K562 (cell line): Measurements from ENCODE around the gene TBX1. TPM values are rescaled to one million over a fixed set of nuclear protein-coding genes. Genes with fewer than 3 reads are reported as not detected.

Experiments
- ARNT ChIP-seq, 2 experiments: fragments of 450-650 bp; IDR thresholded peaks; 2 replicates each; pipeline ENCODE4 v1.6.1; 2016; ENCODE audit warnings: mild to moderate bottlenecking in 1 of 2
- CAMTA2 ChIP-seq: fragments of 250-450 bp; sonication (Bioruptor Pico); conservative IDR thresholded peaks from 2 replicates; pipeline ENCODE4 v1.5.1; 2022
- CBX3 ChIP-seq, 2 experiments: IDR thresholded peaks; 1 replicate in 1 of 2; 2 replicates in 1 of 2; pipeline ENCODE4 v1.6.1; 2012; ENCODE audit warnings: inconsistent platforms in 2 of 2, low read length in 2 of 2, borderline replicate concordance in 1 of 2, control low read depth in 1 of 2
- CREM ChIP-seq: IDR thresholded peaks from 2 replicates; pipeline ENCODE4 v1.6.1; 2014; ENCODE audit warnings: antibody characterized with exemption, low read depth
- CTBP1 ChIP-seq: fragments of 450-650 bp; IDR thresholded peaks from 2 replicates; pipeline ENCODE4 v1.6.1; 2016; ENCODE audit warnings: borderline replicate concordance
- ERF ChIP-seq: fragments of 450-650 bp; formaldehyde crosslinking; IDR thresholded peaks from 2 replicates; pipeline ENCODE4 v1.4.0; 2020; ENCODE audit warnings: mild to moderate bottlenecking, mixed read lengths
- GABPA ChIP-seq: fragments of 200-800 bp; sonication (Bioruptor generic); conservative IDR thresholded peaks from 2 replicates; pipeline ENCODE4 v1.6.1; 2016; ENCODE audit warnings: low read depth, missing genetic modification characterization, missing compliant biosample characterization
- GTF2A2 ChIP-seq: IDR thresholded peaks from 2 replicates; pipeline ENCODE4 v1.6.1; 2016; ENCODE audit warnings: mild to moderate bottlenecking, missing genetic modification characterization, missing compliant biosample characterization
- HDGF ChIP-seq: fragments of 450-650 bp; IDR thresholded peaks from 2 replicates; pipeline ENCODE4 v1.6.1; 2016
- HMGN3 ChIP-seq: IDR thresholded peaks from 2 replicates; pipeline ENCODE4 v1.6.1; 2011; ENCODE audit warnings: borderline replicate concordance, low read depth, mild to moderate bottlenecking, mixed read lengths, low read length; ENCODE audit not compliant: insufficient read length; ENCODE audit errors: extremely low read depth
- HNRNPUL1 ChIP-seq: fragments of 200-400 bp; formaldehyde crosslinking; IDR thresholded peaks from 2 replicates; pipeline ENCODE4 v1.6.1; 2017; ENCODE audit warnings: low read length
- KDM2B ChIP-seq: fragments of 250-450 bp; sonication (Bioruptor Pico); IDR thresholded peaks from 2 replicates; pipeline ENCODE4 v1.8.0; 2021; ENCODE audit warnings: mild to moderate bottlenecking, moderate library complexity
- LARP7 ChIP-seq: fragments of 450-650 bp; IDR thresholded peaks from 2 replicates; pipeline ENCODE4 v1.6.1; 2016
- MTA1 ChIP-seq: fragments of 450-650 bp; IDR thresholded peaks from 2 replicates; pipeline ENCODE4 v1.6.1; 2017; ENCODE audit warnings: borderline replicate concordance
- MTA3 ChIP-seq: fragments of 450-650 bp; formaldehyde crosslinking; IDR thresholded peaks from 2 replicates; pipeline ENCODE4 v1.6.1; 2017; ENCODE audit warnings: mild to moderate bottlenecking, borderline replicate concordance
- MYC ChIP-seq, 2 experiments: fragments of 250-450 bp in 1 of 2; sonication (Bioruptor Pico) in 1 of 2; IDR thresholded peaks; 2 replicates each; pipeline versions ENCODE4 v1.5.1 to v1.6.1; 2012 to 2021; ENCODE audit warnings: low read depth in 2 of 2, borderline replicate concordance in 1 of 2, improper control_type of control experiment in 1 of 2, low read length in 1 of 2, mild to moderate bottlenecking in 1 of 2, moderate library complexity in 1 of 2
- NCOA1 ChIP-seq: fragments of 450-650 bp; IDR thresholded peaks from 2 replicates; pipeline ENCODE4 v1.6.1; 2016; ENCODE audit warnings: low read depth
- PTBP1 ChIP-seq: fragments of 200-400 bp; formaldehyde crosslinking; IDR thresholded peaks from 2 replicates; pipeline ENCODE4 v1.6.1; 2017; ENCODE audit warnings: low read depth, low read length
- ZBTB17 ChIP-seq: fragments of 450-650 bp; formaldehyde crosslinking; IDR thresholded peaks from 2 replicates; pipeline ENCODE4 v1.4.0; 2020; ENCODE audit warnings: mild to moderate bottlenecking
- ZNF23 ChIP-seq: fragments of 250-450 bp; sonication (Bioruptor Pico); IDR thresholded peaks from 2 replicates; pipeline ENCODE4 v1.4.0; 2020; ENCODE audit warnings: mild to moderate bottlenecking
- ZNF347 ChIP-seq: fragments of 450-650 bp; formaldehyde crosslinking; IDR thresholded peaks from 2 replicates; pipeline ENCODE4 v1.4.0; 2020; ENCODE audit warnings: low read depth, mild to moderate bottlenecking, moderate library complexity
- ZNF586 ChIP-seq: fragments of 450-650 bp; formaldehyde crosslinking; conservative IDR thresholded peaks from 2 replicates; pipeline ENCODE4 v1.4.0; 2020; ENCODE audit warnings: mild to moderate bottlenecking, moderate library complexity
- polyA plus RNA-seq, 8 experiments: library from polyadenylated mRNA; depleted of rRNA in 4 of 8; stranded (reverse) in 5 of 8; unstranded in 3 of 8; fragments of >200 nt; fragmentation: Nextera tagmentation in 2 of 8; fragmentation: Illumina TruSeq in 1 of 8; extraction: Ambion mirVana in 2 of 8; extraction: Trizol in 1 of 8; gene quantifications; 2 replicates each; pipeline versions ENCODE4 v1.2.1 to v1.2.3, GENCODE V29; 2011 to 2014; ENCODE audit warnings: inconsistent platforms in 1 of 8, missing spikeins in 1 of 8
- total RNA-seq, 7 experiments: library from RNA; depleted of rRNA in 6 of 7; stranded (reverse); fragments of >200 nt in 6 of 7; fragmentation: Illumina TruSeq in 2 of 7; extraction: Trizol in 2 of 7; gene quantifications; 2 replicates each; pipeline versions ENCODE4 v1.2.1 to v1.2.3, GENCODE V29; 2011 to 2021; ENCODE audit warnings: low replicate concordance in 1 of 7
- TF ChIP-seq, protein P1 (sequence below), 2 experiments: IDR thresholded peaks in 1 of 2; conservative IDR thresholded peaks in 1 of 2; 2 replicates each; pipeline ENCODE4 v1.6.1; 2016; ENCODE audit warnings: low read depth in 2 of 2, mild to moderate bottlenecking in 1 of 2, missing compliant biosample characterization in 1 of 2, missing genetic modification characterization in 1 of 2, moderate library complexity in 1 of 2
- TF ChIP-seq, protein P2 (sequence below): fragments of 450-650 bp; IDR thresholded peaks from 2 replicates; pipeline ENCODE4 v1.6.1; 2016; ENCODE audit warnings: antibody characterized with exemption

The TBX1 gene
- total and polyA plus RNA-seq, 9 of the 15 experiments (the other 6 are each of a cell fraction or from before 2014, with no cell fraction given): 0.07 to 35.0 (median 3.9) TPM

DNA sequence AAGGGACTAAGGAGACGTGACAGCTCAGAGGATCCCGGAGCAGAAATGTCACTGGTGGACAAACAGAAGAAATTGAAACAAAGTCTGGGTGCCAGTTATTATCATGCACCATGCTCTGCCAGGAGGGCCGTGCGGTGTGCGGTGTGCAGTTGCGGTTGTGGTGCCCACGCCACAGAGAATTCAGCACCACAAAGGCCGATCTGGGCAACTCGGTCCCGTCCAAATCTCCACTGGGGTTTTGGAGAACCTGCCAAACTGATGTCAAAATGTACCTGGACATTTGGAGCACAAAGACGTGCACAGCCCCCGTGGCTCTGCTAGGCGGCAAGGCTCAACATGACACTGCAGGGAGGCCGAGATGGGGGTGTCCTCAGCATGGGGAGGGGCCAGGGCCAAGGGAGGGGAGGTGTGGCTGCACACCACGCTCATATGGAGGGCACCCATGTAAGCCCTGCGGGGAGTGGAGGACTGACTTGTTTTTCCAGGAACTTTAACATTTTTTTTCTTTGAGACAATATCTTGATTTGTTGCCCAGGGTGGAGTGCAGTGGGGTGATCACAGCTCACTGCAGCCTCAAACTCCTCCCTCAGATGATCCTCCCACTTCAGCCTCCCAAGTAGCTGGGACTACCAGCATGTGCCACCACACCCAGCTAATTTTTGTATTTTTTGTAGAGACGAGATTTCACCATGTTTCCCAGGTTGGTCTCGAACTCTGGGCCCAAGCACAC lies 54.7 kb downstream of the TBX1 start (continued):
- TF ChIP-seq HMGN3 (peak; percentile 90), KDM2B (CRISPR knock-in tag) (no peak), ZNF23 (no peak; the same call in 1 of the 2 replicates), ERF (CRISPR knock-in tag) (peak; percentile 55), MTA1 (peak; percentile 67; the same call in 1 of the 2 replicates), ARNT (IDR thresholded peaks at IDR 0.05) (peak; percentile 80 to 92; a peak in 2 of 4 replicates), CAMTA2 (CRISPR knock-in tag) (no peak), ZNF347 (no peak), ZBTB17 (no peak), MTA3 (peak; percentile 91), ZNF586 (no peak), GABPA (no peak), NCOA1 (peak; percentile 77; the same call in 1 of the 2 replicates), HNRNPUL1 (no peak), GTF2A2 (tag) (no peak), CBX3 (IDR thresholded peaks at IDR 0.05; ENCODE audit: borderline replicate concordance in 1 of 2, low read length in 2 of 2) (peak in 1 of 2 experiments; percentile 77; a peak in 1 of 3 replicates), CTBP1 (peak; percentile 76), PTBP1 (no peak), MYC (IDR thresholded peaks at IDR 0.05; ENCODE audit: low read depth, low read length) (peak; percentile 87), MYC (CRISPR knock-in tag; IDR thresholded peaks at IDR 0.05; ENCODE audit: borderline replicate concordance, low read depth) (peak; percentile 19; the same call in 1 of the 2 replicates), CREM (peak; percentile 63), LARP7 (peak; percentile 63), HDGF (peak; percentile 94)
- TF ChIP-seq, protein P1, sequence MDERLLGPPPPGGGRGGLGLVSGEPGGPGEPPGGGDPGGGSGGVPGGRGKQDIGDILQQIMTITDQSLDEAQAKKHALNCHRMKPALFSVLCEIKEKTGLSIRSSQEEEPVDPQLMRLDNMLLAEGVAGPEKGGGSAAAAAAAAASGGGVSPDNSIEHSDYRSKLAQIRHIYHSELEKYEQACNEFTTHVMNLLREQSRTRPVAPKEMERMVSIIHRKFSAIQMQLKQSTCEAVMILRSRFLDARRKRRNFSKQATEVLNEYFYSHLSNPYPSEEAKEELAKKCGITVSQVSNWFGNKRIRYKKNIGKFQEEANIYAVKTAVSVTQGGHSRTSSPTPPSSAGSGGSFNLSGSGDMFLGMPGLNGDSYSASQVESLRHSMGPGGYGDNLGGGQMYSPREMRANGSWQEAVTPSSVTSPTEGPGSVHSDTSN (CRISPR knock-in tag; IDR thresholded peaks at IDR 0.05; ENCODE audit: low read depth): no peak
- TF ChIP-seq, protein P1 (tag; conservative IDR thresholded peaks at IDR 0.05; ENCODE audit: low read depth): peak; percentile 55; the same call in 1 of the 2 replicates
- TF ChIP-seq, protein P2, sequence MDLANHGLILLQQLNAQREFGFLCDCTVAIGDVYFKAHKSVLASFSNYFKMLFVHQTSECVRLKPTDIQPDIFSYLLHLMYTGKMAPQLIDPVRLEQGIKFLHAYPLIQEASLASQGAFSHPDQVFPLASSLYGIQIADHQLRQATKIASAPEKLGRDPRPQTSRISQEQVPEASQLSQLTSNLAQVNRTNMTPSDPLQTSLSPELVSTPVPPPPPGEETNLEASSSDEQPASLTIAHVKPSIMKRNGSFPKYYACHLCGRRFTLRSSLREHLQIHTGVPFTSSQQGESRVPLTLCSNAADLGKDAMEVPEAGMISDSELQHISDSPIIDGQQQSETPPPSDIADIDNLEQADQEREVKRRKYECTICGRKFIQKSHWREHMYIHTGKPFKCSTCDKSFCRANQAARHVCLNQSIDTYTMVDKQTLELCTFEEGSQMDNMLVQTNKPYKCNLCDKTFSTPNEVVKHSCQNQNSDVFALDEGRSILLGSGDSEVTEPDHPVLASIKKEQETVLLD: peak; percentile 78
